PC-3 (cell line): ENCODE data around the gene WIPF1.

Source experiments
- EZH2 ChIP-seq: fragments of 300-600 bp; sonication (generic); IDR thresholded peaks from one replicate; pipeline ENCODE4 v1.6.1; 2017; ENCODE audit warnings: antibody characterized with exemption, mild to moderate bottlenecking, low read length; ENCODE audit not compliant: unreplicated experiment
- TF ChIP-seq, protein P1 (sequence below): fragments of 300-600 bp; sonication (generic); conservative IDR thresholded peaks from 2 replicates; pipeline ENCODE4 v1.5.1; 2017; ENCODE audit warnings: antibody characterized with exemption, low read depth, mild to moderate bottlenecking, low read length

DNA sequence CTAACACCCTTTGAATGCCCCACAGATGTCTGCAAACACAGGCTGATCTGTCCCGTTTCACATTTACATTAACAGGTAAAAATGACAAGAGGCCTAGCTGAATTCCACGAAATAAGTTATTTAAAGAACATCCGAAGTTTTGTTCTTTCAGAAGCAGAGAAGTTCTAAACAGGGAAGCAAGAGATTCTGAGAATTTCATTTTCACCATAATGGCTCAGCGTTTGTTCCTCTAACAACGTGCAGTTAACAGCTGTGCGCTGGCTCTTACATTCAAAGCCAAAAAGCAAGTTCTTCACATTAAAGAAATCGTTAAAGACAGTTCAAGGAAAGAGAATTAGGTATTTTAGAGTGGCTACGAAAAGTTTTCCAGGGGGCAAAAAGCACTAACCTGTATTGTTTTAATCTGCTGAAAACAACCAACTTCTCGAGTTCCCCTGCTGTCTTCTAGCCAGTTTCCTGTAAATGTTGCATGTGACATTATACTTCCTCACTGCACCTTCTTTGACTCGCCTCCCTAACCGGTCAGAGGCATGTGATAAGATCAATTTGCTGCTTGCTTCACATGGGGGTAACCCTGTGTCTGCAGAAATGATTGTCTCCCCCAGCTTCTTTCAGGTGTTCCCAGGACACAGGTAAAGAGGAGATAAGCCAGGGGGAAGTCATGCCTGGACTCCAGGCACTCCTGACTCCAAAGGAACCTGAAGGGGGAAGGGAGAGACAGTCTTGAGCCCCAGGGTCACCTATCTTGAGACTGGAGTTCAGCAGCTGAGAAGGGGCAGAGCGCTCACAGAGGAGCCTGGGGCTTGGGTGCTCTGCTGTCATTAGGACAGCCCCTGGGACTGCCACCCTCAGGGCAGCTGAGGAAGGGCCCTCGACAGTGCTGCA is 36.8 kb upstream of the WIPF1 start:
- TF ChIP-seq, protein P1, sequence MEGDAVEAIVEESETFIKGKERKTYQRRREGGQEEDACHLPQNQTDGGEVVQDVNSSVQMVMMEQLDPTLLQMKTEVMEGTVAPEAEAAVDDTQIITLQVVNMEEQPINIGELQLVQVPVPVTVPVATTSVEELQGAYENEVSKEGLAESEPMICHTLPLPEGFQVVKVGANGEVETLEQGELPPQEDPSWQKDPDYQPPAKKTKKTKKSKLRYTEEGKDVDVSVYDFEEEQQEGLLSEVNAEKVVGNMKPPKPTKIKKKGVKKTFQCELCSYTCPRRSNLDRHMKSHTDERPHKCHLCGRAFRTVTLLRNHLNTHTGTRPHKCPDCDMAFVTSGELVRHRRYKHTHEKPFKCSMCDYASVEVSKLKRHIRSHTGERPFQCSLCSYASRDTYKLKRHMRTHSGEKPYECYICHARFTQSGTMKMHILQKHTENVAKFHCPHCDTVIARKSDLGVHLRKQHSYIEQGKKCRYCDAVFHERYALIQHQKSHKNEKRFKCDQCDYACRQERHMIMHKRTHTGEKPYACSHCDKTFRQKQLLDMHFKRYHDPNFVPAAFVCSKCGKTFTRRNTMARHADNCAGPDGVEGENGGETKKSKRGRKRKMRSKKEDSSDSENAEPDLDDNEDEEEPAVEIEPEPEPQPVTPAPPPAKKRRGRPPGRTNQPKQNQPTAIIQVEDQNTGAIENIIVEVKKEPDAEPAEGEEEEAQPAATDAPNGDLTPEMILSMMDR = no peak
- TF ChIP-seq EZH2 = no peak
